ENCODE measurements around the gene DCTN4.
"Not testable (repeated sequence)": the region's sequence is repeated elsewhere in the genome, so short reads cannot be mapped to it uniquely, and the experiment has no call there.

Gene DCTN4

DNA sequence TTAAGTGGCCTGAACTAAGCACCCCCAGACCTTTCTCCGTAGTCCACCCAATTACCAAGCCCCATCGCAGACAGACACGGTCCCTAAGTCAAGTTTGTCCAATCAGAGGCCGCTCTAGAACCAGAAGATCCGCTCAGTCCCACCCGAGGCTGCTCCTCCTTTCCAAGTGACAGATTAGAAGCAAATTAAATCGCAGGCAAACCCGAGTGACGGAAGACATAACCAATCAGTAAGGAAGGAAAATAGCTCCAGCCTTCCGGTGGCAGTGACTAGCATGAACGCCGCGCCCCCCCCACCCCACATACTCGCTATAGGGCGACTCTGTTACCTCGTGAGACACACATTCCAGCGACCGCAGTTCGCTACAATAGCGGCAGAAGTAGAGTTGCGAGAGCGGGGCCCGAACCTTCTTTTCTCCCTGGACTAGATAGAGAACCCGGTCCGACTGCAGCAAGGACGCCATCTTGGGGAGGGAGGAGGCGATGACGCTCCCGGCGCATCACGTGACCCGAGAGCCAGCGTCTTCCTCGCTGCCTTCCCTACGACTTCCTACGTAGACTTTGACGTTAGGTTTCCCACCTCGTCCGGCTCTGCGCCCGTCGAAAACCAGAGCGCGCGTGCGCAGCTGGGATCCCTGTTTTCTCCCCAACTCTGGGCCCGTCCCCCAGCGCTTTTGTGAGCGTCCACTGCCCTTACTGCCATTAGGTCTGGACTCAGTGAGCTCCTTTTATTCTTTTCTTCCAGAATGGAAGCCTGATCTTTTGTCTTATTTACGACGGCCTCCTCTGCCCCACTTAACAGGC is at the start of gene DCTN4:
TSS of gene DCTN4 (minus strand) at position 487 of the 803 bp plus-strand sequence. CDS start at position 463, 24 bp downstream.
- DNase-seq = peak; percentile 99

DNA sequence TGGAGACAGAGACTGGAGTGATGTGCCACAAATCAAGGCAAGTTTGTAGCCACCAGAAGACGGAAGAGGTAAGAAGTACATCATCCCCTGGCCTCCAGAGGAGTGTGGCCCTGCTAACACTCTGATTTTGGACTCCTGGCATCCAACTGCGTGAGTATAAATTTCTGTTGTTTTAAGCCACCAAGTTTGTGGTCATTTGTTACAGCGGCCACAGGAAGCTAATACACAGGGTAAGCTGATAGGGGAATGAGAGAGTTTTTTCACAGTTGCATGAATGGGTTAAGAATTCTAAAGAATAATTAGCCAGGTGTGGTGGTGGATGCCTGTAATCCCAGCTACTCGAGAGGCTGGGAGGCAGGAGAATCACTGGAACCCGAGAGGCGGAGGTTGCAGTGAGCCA is 45.6 kb upstream of the DCTN4 start:
- DNase-seq = no peak

DNA sequence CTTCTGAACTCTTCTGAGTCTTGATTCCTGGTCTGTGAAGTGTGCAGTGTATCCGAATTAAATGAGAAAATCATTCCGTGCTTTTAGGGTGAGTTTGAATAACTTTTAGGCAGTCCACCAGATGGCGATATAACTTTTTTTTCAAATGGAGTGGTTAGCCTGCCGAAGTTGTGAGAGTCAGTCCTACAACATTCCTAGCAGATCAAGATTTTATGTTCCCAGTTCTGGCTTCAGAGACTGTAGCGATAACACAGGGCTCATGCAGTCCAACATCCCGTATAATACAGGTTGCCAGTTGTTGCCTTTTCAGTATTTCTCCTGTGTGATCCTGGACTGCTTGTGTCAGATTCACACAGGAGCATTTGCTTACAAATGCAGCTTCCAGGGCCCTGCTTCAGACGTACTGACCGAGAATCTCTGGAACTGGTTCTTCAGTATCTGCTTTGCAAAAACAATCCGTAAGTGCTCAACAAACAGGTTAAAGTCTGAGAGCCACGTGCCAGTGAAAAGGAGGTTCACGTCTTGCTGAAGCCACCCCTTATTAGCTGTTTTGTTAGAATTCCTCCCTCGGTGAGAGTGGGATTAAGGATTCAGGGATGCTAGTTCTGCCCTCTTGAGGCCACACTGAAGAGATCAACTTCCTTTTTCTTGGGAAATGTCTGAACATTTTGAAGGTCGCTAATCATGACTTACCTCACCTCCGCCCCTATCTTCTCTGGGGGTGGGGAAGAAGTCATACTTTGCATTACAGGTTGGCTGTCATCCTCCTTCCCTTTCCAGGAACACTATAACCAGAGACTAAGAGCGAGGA is 42.5 kb upstream of the DCTN4 start:
- peak; percentile 62 for DNase-seq

DNA sequence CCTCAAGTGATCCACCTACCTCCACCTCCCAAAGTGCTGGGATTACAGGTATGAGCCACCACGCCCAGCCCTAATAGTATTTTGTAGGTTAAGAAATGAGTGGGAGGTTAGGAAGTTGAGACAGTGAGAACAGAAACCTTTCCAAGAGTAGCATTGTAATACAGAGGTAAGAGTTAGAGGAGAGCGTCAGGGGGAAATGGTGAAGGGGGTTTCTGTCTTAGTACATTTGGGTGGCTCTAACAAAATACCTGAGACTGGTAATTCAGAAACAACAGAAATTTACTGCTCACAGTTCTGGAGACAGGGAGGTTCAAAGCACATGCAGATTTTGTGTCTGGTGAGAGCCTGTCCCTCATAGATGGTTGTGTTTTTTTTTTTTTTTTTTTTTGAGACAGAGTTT is 38.6 kb upstream of the DCTN4 start:
- no peak for DNase-seq

DNA sequence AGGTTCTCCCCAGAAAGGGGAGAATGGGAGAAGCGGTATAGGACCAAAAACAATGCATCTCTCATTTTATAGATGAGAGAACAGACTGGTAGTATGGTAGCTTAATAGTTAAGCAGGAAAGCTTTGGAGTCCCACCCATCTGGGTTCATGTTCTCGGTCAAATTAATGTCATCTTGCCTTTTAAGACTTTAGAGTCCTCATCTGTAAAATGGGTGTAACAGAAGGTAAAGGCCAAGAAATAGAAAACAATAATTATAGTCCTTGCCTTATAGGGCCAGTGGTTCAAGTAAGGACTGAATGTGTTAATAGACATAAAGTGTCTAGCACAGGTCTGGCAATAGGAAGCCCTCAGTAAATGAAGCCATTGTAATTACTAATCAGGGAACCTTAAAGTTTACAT is 36.1 kb upstream of the DCTN4 start:
- no peak for DNase-seq

- not testable (repeated sequence) for DNase-seq
Measured at GRCh38 chr5:150793423-150793888, 34.6 kb upstream of the DCTN4 start.

DNA sequence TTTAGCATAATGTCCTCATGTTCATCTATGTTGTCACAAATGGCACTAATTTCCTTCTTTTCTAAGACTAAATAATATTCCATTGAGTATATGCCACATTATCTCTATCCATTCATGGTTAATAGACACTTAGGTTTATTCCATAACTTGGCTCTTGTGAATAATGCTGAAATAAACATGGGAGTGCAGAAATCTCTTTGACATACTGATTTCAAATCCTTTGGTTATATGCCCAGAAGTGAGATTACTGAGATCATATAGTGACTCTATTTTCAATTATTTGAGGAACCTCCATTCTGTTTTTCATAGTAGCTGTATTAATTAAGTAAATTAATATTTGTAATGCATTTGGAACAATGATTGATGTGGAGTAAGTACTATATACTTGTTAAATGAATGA is 32.7 kb upstream of the DCTN4 start:
- no peak for DNase-seq

DNA sequence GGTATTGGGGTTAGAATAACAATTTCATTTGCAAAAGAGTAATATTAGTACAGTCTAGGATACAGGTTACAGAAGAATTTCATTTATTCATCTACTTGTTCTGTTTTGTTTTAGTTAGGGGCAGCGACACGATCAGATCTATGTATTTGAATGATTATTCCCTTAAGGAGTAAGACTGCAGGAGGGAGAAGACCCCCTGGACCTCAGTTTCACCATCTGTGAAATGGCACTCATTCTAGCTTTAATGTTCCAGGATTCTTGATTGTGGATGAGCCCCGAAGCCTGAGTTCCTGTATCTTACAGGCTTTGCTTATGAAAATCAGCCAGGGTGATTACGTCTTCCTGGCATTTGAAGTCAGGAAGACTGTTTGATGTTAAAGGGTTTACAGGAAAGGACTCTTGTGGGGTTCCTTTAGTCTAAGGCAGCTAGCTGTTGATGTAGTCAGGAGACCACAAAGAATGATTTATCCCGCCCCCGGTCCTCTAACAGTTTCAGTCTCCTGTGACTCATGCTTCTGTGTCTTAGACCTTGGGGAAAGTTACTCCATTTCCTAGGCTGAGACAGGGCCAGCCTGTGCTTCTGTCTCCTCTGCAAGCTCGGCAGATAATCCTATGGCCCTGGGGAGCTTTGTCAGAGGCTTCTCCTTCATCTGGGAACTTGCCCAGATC is 31.3 kb upstream of the DCTN4 start:
- no peak for DNase-seq

- no peak for DNase-seq
Measured at GRCh38 chr5:150789450-150789849, 30.6 kb upstream of the DCTN4 start.

DNA sequence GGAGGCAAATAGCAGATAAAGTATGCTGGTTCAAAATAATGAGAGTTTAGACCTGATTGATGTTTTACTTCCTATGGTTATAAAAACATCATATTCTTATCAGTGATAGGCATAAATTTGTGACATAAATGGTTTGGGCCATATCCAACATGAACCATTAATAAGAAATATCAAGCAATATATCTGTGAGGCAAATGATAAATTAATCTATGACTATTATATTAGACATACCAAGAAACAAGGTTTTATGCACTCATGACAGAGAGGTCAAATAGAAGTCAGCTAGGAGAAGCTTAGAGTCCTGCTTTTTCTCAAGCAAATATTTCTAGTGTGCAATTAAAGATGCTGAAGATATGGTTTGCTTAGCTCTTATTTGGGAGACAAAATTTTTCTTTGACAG is 30.2 kb upstream of the DCTN4 start:
- DNase-seq = no peak

DNA sequence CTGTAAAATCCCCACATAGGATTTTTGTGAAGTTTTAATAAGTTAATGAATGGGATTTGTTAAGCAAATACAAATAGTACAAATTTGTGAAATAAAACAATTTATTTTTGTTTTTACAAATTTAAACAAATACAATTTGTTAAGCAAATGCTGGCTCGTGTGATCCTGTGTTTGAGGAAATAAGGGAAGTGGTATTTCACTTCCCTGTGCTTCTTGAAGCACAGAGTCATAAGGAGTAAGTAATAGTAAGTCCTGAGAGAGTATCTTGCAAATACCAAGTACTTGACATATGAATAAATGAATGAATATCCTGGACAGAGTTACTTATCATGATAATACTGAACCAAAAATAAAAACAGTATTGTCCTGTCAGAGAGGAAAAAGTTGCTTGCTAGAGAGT is 28.8 kb upstream of the DCTN4 start:
- DNase-seq = no peak

GRCh38 chr5:150786876-150787275 is 28.1 kb upstream of the DCTN4 start:
- DNase-seq = no peak

DNA sequence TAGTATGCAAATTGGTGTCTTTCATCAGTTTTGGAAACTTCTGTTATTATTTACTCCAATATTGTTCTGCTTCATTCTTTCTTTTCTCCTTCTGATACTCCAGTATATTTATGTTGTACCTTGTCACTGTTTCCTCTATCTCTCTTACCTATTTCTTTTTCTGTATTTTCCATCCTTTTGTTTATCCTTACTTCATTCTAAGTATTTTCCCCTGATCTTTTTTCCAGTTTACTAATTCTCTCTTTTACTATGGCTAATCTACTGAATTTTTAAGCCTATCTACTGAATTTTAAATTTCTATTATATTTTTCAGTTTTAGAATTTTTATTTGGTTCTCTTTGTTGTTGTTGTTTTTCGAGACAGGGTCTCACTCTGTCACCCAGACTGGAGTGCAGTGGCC is 27.1 kb upstream of the DCTN4 start:
- no peak for DNase-seq

DNA sequence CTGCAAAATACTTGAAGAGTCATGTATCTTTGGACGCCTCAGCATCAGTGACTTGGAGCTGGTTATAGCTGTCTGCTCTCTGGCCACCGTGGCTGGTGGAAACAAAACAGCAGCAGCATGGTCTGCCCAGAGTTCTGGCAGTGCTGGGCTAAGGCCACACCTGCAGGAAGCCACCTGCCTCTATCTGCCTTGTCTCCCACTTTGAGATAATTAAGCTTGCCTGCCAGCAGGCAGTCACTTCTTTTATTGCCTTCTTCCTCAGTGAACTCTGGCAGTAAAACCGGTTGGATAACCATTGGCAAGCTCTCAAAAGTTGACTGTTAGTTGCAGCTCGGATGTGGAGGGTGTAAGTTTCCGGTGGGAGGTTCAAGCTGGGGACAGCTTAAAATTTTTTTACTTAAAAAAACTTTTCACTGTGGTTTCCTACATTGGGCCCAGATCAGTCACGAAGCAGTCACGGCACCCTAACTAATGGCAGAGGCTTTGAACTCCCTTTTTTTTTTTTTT is 24.7 kb upstream of the DCTN4 start:
- DNase-seq = peak; percentile 7

- no peak for DNase-seq
Measured at GRCh38 chr5:150782850-150783249, 24.0 kb upstream of the DCTN4 start.

DNA sequence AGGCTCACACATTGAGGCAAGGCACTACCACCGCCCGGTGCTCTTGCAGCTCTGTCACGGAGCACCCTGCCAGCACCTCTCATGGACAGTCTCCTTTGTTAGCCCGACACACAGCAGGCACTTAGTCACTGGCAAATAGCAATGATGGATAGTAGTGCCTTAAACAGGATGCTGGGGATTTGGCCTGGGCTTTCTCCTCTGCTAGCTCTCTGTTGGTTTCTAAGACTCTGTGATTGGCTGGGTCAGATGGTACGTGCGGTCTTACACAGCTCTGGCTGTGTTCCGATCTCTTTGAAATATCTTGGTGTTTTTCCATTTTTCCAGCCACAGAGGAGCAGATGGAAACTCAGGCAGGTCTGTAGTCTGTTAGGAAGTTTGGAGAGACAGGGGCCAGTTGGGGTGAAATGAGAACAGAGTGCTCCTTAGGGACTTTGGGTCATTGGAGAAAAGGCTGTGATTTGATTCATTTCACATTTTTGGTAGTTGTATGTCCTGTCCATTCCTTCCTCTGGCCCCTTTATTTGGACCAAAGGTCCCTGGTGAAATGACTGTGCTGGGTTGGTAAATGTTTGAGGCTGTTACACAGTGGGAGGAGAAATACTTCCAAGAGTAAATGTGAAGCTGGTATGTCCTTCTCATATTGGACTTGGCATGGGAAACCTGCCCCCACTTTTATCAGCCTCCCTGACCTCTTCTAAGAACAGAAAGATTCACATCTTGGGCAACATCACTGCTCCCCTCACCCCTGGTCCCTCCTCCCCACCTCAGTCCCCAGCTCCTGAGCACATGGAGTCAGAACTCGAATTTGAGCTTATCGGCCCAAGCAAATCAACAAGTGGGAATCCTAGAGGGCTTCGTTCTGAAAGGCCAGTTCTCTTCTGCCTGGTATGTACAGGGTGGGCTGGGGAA is 23.1 kb upstream of the DCTN4 start:
- DNase-seq = no peak

DNA sequence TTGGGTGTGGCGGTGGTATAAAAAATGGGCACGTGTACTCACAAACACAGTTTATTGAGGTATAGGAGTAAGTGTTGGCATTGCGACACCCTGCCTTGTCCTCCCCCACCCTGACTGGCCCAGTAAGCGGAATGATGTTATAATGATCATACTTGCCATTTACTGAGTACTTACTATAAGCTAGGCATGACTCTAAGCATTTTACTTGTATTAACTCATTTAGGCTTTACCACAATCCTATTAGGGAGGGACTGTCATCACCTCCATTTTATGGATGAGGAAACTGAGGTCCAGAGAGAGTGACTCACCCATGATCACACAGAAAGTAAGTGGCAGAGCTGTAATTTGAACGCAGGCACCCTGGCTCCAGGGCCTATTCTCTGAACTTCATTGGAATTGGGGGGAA is 22.0 kb upstream of the DCTN4 start:
- no peak for DNase-seq

GRCh38 chr5:150780187-150780692 is 21.4 kb upstream of the DCTN4 start:
- no peak for DNase-seq

GRCh38 chr5:150779397-150780186 is 20.8 kb upstream of the DCTN4 start:
- DNase-seq = no peak

DNA sequence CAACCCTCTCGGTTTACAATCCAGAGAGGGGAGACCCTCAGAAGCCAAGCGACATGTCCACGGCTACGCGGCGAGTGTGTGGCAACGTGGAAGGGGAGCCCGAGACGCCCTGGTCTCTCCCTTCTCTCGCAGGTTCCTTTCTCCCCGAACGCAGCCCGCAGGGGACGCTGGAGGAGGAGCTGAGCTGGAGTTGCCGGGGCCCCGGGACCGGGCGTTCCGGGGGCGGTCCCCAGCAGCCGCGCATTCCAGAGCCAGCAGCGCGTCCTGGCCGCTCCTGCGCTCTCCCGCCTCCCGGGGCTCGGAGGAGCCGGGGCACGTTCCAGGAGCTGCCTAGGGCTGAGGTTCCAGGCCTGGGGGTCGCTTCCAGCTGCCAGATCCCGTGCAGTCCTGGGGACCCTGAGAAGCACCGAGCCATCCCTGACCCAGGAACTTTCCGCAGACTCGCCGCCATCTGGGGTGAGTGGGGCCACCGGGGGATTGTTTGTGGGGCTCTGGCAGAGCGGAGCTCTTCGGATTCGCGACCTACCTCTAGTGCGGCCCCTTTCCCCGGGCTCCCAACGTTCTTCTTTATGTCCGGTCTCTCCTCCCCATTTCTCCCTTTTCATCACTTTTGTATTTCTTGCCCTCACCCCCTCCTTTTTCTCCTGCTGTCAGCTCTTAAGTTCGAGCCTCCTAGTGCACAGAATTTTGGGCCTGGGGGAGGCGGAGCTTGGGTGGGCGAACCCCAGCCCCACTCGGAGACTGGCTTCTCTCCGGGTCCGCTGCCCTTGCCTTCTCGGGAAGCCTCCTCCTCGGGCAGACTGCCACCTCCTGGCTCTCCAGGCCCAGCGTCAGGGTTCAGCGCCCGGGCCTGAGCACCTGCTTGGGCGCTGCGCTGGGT is 19.9 kb upstream of the DCTN4 start, which contains the start of gene SMIM3:
TSS of gene SMIM3 (plus strand) at position 241 of the 880 bp plus-strand sequence. CDS start 16,684 bp downstream, outside the sequence.
- peak; percentile 10 for DNase-seq
